HepG2 (cell line): Measurements from ENCODE around the gene SPATA25. TPM values are rescaled to one million over a fixed set of nuclear protein-coding genes. Genes with fewer than 3 reads are reported as not detected.
A peak's percentile ranks its signal among the peaks of the same experiment; 100 is the strongest.

ENCODE experiments used
- ATAC-seq: fragments of 200-7000 bp; cut with Tn5 transposase; 3 replicates; pipeline ENCODE4 v1.9.1; 2020; ENCODE audit warnings: mild to moderate bottlenecking, moderate library complexity
- BruUV-seq: library from RNA; stranded (reverse); fragments of 400-500 nt; replicated peaks from 2 replicates; lab custom pipeline; 2021; lab: Mats Ljungman, UMichigan
- CTCF ChIA-PET: fragments of 300-600 bp; formaldehyde crosslinking; extraction: SDS; loops from one replicate; lab custom pipeline; 2021; ENCODE audit warnings: low total read pairs, inconsistent platforms, low intra/inter-chr PET ratio; lab: Yijun Ruan, JAX
- POLR2A ChIA-PET: fragments of 350-600 bp; sonication (Branson Sonifier 250); formaldehyde crosslinking; loops from one replicate; lab custom pipeline; 2020; ENCODE audit warnings: antibody characterized with exemption, inconsistent platforms; lab: Yijun Ruan, JAX
- DNase-seq: peaks from one replicate; pipeline ENCODE4 v3.0.0-alpha.2; 2015; ENCODE audit warnings: low spot score
- FAIRE-seq: peaks from 3 replicates; lab custom pipeline; 2011; peaks lifted over from hg19 to GRCh38; lab: Jason Lieb, UNC
- H2AFZ ChIP-seq: one replicate; pipeline ENCODE4 v1.6.1; 2011; ENCODE audit warnings: low read length, inconsistent platforms
- H3K27ac ChIP-seq: fragments of 300-600 bp; 3 replicates; pipeline ENCODE4 v1.8.0; 2011; ENCODE audit warnings: mixed run types, mild to moderate bottlenecking, mixed read lengths, low read length, inconsistent platforms; ENCODE audit not compliant: insufficient read depth; ENCODE audit errors: extremely low read length
- H3K27me3 ChIP-seq, 2 experiments: fragments of 200-600 bp in 1 of 2; 2 replicates in 1 of 2; 3 replicates in 1 of 2; pipeline versions ENCODE4 v1.6.0 to v1.8.0; 2011; ENCODE audit warnings: low read length in 2 of 2, mild to moderate bottlenecking in 2 of 2, moderate library complexity in 2 of 2, inconsistent platforms in 1 of 2; ENCODE audit not compliant: insufficient read depth in 2 of 2, control insufficient read depth in 1 of 2
- H3K36me3 ChIP-seq, 2 experiments: fragments of 200-600 bp in 1 of 2; replicated peaks in 1 of 2; 2 replicates in 1 of 2; 3 replicates in 1 of 2; pipeline versions ENCODE4 v1.5.1 to v1.8.0; 2011; ENCODE audit warnings: low read length in 2 of 2, inconsistent platforms in 1 of 2; ENCODE audit not compliant: insufficient read depth in 2 of 2, control insufficient read depth in 1 of 2
- H3K4me1 ChIP-seq: 2 replicates; pipeline ENCODE4 v1.5.1; 2012; ENCODE audit warnings: low read length, inconsistent platforms; ENCODE audit not compliant: insufficient read depth
- H3K4me2 ChIP-seq: 2 replicates; pipeline ENCODE4 v1.6.0; 2011; ENCODE audit warnings: low read depth, low read length, inconsistent platforms
- H3K4me3 ChIP-seq, 3 experiments: fragments of 200-600 bp in 1 of 3; sonication (generic), shearing (Covaris generic) in 1 of 3; replicated peaks in 1 of 3; 2 replicates each; pipeline ENCODE4 v1.5.1; 2011 to 2016; ENCODE audit warnings: low read length in 3 of 3, inconsistent platforms in 2 of 3, low read depth in 2 of 3, mild to moderate bottlenecking in 2 of 3, control low read depth in 1 of 3, mixed read lengths in 1 of 3; ENCODE audit not compliant: insufficient read depth in 1 of 3
- H3K79me2 ChIP-seq: one replicate; pipeline ENCODE4 v1.6.1; 2011; ENCODE audit warnings: low read length, inconsistent platforms; ENCODE audit not compliant: insufficient read depth
- H3K9ac ChIP-seq: 2 replicates; pipeline ENCODE4 v1.6.0; 2011; ENCODE audit warnings: mild to moderate bottlenecking, low read depth, low read length, inconsistent platforms; ENCODE audit not compliant: insufficient read depth
- H3K9me3 ChIP-seq: 2 replicates; pipeline ENCODE4 v1.5.1; 2012; ENCODE audit warnings: mild to moderate bottlenecking, low read length
- H4K20me1 ChIP-seq: 2 replicates; pipeline ENCODE4 v1.6.0; 2011; ENCODE audit warnings: inconsistent platforms, mild to moderate bottlenecking, low read length, moderate library complexity; ENCODE audit not compliant: insufficient read depth
- HNF1B ChIP-seq: sonication (generic); formaldehyde crosslinking; IDR thresholded peaks from 2 replicates; pipeline ENCODE4 v1.5.1; 2020; ENCODE audit warnings: mild to moderate bottlenecking, moderate library complexity, missing genetic modification reagents
- HOXA5 ChIP-seq: sonication (generic); formaldehyde crosslinking; IDR thresholded peaks from 2 replicates; pipeline ENCODE4 v1.4.0; 2020; ENCODE audit warnings: missing genetic modification reagents
- MAFF ChIP-seq: IDR thresholded peaks from 2 replicates; pipeline ENCODE4 v1.6.1; 2011; ENCODE audit warnings: low read depth, low read length, improper control_type of control experiment
- MLLT10 ChIP-seq: sonication (generic); formaldehyde crosslinking; IDR thresholded peaks from 2 replicates; pipeline ENCODE4 v1.4.0; 2020; ENCODE audit warnings: missing genetic modification reagents
- NCOA5 ChIP-seq: sonication (generic); formaldehyde crosslinking; IDR thresholded peaks from 2 replicates; pipeline ENCODE4 v1.4.0; 2020; ENCODE audit warnings: missing genetic modification reagents
- NR0B2 ChIP-seq: sonication (generic); formaldehyde crosslinking; IDR thresholded peaks from 2 replicates; pipeline ENCODE4 v1.4.0; 2020; ENCODE audit warnings: mild to moderate bottlenecking, missing genetic modification reagents
- ZNF142 ChIP-seq: sonication (generic); formaldehyde crosslinking; IDR thresholded peaks from 2 replicates; pipeline ENCODE4 v1.4.0; 2020; ENCODE audit warnings: missing genetic modification reagents
- ZNF441 ChIP-seq: sonication (generic); formaldehyde crosslinking; IDR thresholded peaks from 2 replicates; pipeline ENCODE4 v1.7.0; 2021; ENCODE audit warnings: missing genetic modification reagents, borderline replicate concordance
- ZNF816 ChIP-seq: sonication (generic); formaldehyde crosslinking; IDR thresholded peaks from 2 replicates; pipeline ENCODE4 v1.8.0; 2022; ENCODE audit warnings: missing genetic modification reagents, mild to moderate bottlenecking, borderline replicate concordance
- WGBS: methylation state at CpG from one replicate; pipeline ENCODE4 v1.1.6; 2017; ENCODE audit warnings: low lambda C conversion rate; 5-methylcytosine and 5-hydroxymethylcytosine counted together
- in situ Hi-C: cut with HindIII; loops from 2 replicates; pipeline ENCODE4 v1.10.0; 2017; ENCODE audit warnings: low pct_unique_long_range_greater_than_20kb; ENCODE audit not compliant: extremely low pct_ligation_motif_present
- intact Hi-C: fragments of 100-400 bp; cut with micrococcal nuclease; formaldehyde crosslinking; loops from one replicate; pipeline ENCODE4 v1.10.0; 2022; ENCODE audit not compliant: unreplicated experiment
- polyA plus RNA-seq, 8 experiments: library from polyadenylated mRNA; depleted of rRNA in 3 of 8; stranded (reverse) in 7 of 8; unstranded in 1 of 8; fragments of >200 nt; fragmentation: Illumina TruSeq in 4 of 8; extraction: Trizol in 4 of 8; gene quantifications; 2 replicates each; pipeline versions ENCODE4 v1.2.1 to v1.2.3, GENCODE V29; 2011 to 2016; ENCODE audit warnings: low read depth in 4 of 8, missing spikeins in 1 of 8, mixed read lengths in 1 of 8; ENCODE audit not compliant: insufficient read depth in 1 of 8
- total RNA-seq, 5 experiments: library from RNA; depleted of rRNA; stranded (reverse); fragments of >200 nt; fragmentation: Illumina TruSeq; extraction: Trizol; gene quantifications; 2 replicates each; pipeline ENCODE4 v1.2.3, GENCODE V29; 2016; ENCODE audit warnings: low read depth in 1 of 5
- TF ChIP-seq, protein P1 (sequence below): sonication (generic); formaldehyde crosslinking; IDR thresholded peaks from 2 replicates; pipeline ENCODE4 v1.4.0; 2020; ENCODE audit warnings: missing genetic modification reagents

SPATA25 gene
- total and polyA plus RNA-seq, 2 of the 13 experiments (the other 11 are each of a cell fraction or from before 2014, with no cell fraction given), result 4.8 to 7.6 TPM

- Histone ChIP-seq H3K36me3 (peaks cover 12 to 14% of the 10 kb centered on the region in 2 experiments; a peak in 4 of 5 replicates), H3K9me3 (no peaks in the 10 kb centered on the region), H3K79me2 (peaks cover 24% of the 10 kb centered on the region), H3K27ac (peak overlapping the region; percentile 97), H2AFZ (no peak overlapping the region), H3K4me2 (peak overlapping the region; percentile 97), H3K9ac (peak overlapping the region; percentile 100), H3K4me1 (peaks cover 57% of the 10 kb centered on the region), H3K27me3 (no peaks in the 10 kb centered on the region; a peak in 1 of 5 replicates), H3K4me3 (peak overlapping the region; percentile 92 to 97 (median 95)), H4K20me1 (no peaks in the 10 kb centered on the region)
- intact Hi-C loops (loop anchor here (2.0 to 5.0 kb wide), 4 partner anchors 39 to 101 kb away; partner anchors contain the start of genes ACOT8, CTSA, NEURL2 and SNX21), in situ Hi-C loops (loop anchor here (5.0 kb wide), 1 partner anchor 41 kb away; the partner anchor contains the start of genes CTSA and NEURL2)
- FAIRE-seq, result peak; percentile 60
- BruUV-seq, result no TSS peak
- POLR2A ChIA-PET, result interaction anchor here (0.7 to 5.9 kb wide), 20 partner anchors 9 to 589 kb away, joined by 3 to 201 read pairs (median 18); partner anchors contain the start of genes ACOT8, CTSA, NEURL2 and PLTP
- ATAC-seq, result peak; percentile 73
- 32% methylated on average over 22 of the region's 22 CpGs for WGBS
- peak; percentile 95 for DNase-seq
- CTCF ChIA-PET, result interaction anchor here (0.7 to 1.2 kb wide), 4 partner anchors 13 to 43 kb away, joined by 3 read pairs; no protein-coding TSS in a partner anchor
- TF ChIP-seq MLLT10 (CRISPR knock-in tag), result no peak
- 0 out of 2 replicates have a peak, but pooled peaks have one; percentile 57 for TF ChIP-seq ZNF142 (CRISPR knock-in tag)
- TF ChIP-seq HNF1B (CRISPR knock-in tag), result no peak; the same call in 1 of the 2 replicates
- TF ChIP-seq ZNF441 (CRISPR knock-in tag), result 0 out of 2 replicates have a peak, but pooled peaks have one; percentile 37
- TF ChIP-seq, protein P1, sequence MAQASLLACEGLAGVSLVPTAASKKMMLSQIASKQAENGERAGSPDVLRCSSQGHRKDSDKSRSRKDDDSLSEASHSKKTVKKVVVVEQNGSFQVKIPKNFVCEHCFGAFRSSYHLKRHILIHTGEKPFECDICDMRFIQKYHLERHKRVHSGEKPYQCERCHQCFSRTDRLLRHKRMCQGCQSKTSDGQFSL (CRISPR knock-in tag), result no peak
- TF ChIP-seq ZNF816 (CRISPR knock-in tag), result no peak
- TF ChIP-seq NCOA5 (CRISPR knock-in tag), result no peak
- no peak; the same call in 1 of the 2 replicates for TF ChIP-seq MAFF
- 0 out of 2 replicates have a peak, but pooled peaks have one; percentile 15 for TF ChIP-seq HOXA5 (CRISPR knock-in tag)
- no peak for TF ChIP-seq NR0B2 (CRISPR knock-in tag)
These were observed 46.0 kb upstream of the SPATA25 start for GRCh38 chr20:45933266-45934045.
